Activated CD4-positive, alpha-beta T cell treated with anti-CD3 and anti-CD28 coated beads, Interleukin-2, amount 50 U/mL, for 16 hours (primary cell): Measurements from ENCODE around the gene ERFL.

Experiments
- DNase-seq: peaks from one replicate; pipeline ENCODE4 v3.0.0-alpha.2; 2020

The ERFL gene

DNA sequence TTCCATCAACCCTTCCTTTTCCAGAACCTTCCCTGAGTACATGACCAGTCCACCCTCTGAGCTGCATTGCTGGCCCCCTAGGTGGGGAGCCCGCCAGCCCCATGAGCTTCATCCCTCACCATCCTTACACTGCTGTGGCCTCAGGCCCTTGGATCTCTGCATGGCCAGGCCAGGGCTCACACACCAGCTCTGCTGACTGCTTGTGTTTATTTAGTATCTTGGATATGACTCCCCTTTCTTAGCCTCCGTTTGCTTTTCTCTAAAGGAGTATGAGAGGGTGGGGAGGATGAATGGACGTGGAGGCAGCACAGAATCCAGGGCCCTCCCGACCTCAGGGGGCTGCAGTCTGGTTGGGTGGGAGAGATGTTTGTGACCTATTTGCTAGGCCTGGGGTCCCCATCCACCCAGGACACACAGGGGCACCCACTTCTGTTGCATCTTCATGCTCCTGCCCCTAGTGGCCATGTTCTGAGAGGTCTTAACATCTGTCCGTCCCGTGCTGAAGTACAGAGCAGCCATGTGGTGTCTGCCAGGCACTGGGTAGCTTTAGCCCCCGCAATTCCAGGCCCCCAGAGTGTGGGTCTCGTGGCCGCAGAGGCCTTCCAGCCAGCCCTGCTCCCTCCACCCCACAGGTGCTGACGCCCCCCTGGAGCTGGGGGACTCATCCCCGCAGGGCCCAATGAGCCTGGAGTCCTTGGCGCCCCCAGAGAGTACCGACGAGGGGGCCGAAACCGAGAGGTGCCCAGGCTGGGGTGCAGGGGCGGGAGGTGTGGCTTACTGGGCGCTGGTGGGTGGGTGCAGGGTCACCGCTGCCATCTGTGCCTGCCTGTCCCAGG, 32.3 kb downstream of the ERFL start:
- no peak for DNase-seq

DNA sequence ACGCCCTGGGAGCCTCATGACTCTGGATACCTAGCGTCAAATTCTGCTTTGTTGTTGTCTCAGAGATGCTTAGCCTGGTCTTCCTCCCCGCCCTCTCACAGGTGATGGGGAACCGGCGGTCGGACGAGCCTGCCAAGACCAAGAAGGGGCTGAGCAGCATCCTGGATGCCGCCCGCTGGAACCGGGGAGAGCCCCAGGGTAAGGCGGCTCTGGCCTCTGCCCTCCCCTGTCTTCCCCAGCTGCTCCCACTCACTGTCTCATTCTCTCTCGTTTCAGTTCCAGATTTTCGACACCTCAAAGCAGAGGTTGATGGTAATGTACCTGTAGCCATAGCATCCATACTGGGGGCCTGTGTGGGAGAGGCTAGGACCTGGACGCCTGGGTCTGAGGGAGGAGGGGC, 33.9 kb downstream of the ERFL start:
- DNase-seq = no peak

DNA sequence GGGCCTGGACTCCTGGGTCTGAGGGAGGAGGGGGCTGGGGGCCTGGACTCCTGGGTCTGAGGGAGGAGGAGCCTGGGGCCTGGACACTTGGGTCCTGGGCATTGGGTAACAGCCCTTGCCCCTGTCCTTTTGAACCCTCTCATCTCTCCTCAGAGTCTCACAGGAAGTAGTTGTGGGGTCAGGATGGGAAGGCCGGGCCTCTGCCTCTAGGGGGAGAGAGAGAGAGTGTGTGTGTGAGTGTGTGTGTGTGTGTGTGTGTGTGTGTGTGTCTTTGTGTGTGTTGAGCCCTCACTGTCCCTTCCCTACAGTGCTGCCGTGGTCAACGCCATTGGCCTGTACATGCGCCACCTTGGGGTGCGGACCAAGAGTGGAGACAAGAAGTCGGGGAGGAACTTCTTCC, 34.4 kb downstream of the ERFL start:
- DNase-seq = no peak

DNA sequence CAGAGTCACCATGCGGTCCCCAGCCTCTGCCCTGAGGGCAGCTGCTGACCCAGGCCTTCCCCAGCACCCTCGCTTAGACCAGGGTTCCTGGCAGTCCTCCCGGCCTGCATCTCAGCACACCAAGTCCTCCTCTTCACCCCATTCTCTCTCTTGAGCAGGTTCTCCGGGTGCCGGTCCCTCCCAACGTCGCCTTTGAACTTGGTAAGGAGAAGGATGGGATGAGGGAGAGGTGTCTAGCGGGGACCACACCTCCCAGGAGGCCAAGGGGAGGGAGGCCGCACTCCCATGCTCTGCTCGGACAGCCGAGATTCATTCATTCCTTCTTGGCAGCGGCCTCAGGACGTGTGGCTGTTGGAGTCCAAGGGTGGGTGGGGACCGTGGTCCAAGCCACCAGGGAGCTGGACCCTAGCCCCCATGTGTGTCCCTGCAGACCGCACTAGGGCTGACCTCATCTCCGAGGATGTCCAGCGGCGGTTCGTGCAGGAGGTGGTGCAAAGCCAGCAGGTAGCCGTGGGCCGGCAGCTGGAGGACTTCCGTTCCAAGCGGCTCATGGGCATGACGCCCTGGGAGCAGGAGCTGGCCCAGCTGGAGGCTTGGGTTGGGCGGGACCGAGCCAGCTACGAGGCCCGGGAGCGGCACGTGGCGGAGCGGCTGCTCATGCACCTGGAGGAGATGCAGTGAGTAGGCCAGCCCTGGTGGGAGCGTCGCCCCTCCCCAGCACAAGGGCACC, 35.9 kb downstream of the ERFL start:
- DNase-seq = no peak

DNA sequence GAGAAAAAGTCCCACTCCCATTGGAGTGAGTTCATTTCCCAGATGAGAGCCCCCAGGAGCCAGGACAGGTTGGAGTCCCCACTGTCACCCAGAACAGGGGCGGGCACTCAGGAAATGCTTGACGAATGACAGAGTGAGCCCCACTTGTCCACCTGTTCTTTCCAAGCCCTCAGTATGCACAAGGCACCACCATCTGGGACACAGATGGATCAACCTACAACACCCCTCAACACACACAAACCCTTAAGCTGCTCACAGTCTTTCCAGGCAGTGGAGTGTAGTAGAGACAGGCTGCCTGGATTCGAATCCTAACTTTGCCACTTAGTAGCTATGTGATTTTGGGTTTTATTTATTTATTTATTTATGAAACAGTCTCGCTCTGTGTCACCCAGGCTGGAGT, 37.3 kb downstream of the ERFL start:
- no peak for DNase-seq

DNA sequence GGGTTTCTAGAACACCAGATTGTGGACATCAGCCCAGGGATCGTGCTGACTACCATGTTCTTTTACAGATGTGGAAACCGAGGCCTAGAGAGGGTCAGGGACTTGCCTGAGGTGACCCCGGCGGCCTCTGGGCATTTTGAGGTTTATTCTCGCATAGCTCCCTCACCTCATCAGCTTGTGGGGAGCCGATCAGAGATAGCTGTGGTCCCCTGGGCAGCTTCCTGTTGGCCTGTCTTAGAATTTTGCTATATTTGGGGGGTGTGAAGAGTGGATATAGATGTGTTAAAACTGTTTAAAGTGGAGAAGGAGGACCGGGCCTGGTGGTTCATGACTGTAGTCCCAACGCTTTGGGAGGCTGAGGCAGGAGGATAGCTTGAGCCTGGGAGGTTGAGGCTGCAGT, 38.4 kb downstream of the ERFL start:
- no peak for DNase-seq

DNA sequence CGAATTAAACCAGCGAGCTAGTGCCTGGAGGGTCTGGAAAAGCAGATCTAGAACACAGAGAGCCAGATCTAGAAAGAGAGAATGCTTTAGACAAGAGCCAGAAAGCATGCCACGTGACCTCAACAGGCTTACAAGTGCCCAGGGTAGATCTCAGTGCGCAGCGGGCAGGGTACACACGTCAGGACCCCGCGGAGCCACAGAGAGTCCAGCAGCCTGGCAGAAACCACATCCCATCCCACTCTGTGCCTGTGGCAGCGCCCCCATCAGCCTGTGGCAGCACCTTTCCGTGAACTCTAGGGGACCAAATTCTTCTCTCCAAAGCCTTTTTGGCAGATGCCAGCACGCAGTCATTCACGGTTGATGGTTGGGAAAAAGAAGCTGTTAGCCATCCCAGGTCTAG, 39.3 kb downstream of the ERFL start:
- no peak for DNase-seq

DNA sequence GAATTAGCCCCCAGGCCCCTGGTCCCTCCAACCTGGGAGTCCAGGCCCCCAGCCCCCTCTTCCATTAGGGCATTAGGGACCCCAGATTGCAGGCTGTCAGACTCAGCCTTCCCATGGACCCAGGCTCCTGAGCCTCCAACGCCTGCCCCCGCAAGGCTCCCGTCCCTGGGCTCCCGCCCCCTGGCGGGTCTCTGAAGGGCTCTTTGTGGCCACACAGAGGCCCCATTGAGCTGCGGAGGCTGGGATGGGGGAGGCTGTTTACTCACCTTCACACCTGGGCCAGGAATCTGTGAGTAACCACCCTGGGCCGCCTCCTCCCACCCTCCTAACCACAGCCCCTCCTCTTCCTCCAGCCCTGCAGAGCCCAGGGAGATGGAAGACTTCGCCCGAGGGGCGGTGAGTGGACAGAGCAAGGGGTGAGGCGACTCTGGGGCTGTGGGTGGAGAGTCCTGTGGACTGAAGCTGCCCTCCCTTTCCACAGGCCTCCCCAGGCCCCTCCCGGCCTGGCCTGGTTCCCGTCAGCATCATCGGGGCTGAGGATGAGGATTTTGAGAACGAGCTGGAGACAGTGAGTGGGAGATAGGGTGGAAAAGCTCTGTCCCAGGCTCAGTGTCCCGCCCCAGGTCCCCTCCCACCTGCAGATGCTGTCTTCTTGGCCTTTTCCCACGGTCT, 40.4 kb downstream of the ERFL start:
- peak; percentile 82 for DNase-seq

DNA sequence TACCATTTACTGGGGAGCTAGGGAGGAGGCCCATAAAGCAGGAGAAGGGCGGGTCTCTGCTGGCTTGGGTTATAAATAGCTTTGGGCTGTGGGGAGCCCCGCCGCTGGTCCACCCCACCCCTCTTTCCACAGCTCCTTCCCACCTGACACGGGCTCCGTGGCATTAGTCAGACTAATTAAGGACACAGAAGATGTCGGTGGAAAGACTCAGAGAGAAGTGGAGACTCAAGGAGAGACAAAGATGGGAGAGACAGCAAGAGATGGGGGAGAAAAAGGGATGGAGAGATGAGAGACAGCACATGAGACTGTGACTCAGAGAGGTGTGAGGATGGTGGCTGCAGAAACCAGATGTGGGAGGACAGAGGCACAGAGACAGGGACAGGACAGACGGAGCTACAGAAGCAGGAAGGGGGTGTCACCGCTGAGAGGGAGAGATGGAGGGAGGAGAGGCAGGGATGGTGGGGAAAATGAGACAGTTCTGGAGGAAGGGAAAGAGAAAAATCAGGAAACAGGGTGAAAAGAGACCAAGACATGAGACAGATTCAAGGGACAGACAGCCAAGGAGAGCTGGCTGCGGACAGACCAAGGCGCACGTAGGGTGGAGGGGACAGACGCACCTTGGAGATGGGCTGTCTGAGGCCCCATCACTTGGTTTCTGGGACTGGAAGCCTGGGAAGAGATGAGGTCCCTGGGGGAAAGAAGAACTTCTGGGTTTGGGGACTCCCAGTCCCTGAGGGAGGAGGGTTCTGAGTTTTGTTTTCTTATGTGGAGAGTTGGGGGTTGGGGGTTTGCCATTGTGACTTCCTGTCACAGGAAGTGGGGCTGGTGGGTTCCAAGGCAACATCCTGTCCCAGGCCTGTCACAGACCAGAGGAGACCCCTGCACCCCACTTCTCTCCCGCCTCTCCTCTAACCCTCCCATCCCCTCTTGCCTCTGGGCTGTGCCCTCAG, 41.2 kb downstream of the ERFL start:
- peak; percentile 73 for DNase-seq

DNA sequence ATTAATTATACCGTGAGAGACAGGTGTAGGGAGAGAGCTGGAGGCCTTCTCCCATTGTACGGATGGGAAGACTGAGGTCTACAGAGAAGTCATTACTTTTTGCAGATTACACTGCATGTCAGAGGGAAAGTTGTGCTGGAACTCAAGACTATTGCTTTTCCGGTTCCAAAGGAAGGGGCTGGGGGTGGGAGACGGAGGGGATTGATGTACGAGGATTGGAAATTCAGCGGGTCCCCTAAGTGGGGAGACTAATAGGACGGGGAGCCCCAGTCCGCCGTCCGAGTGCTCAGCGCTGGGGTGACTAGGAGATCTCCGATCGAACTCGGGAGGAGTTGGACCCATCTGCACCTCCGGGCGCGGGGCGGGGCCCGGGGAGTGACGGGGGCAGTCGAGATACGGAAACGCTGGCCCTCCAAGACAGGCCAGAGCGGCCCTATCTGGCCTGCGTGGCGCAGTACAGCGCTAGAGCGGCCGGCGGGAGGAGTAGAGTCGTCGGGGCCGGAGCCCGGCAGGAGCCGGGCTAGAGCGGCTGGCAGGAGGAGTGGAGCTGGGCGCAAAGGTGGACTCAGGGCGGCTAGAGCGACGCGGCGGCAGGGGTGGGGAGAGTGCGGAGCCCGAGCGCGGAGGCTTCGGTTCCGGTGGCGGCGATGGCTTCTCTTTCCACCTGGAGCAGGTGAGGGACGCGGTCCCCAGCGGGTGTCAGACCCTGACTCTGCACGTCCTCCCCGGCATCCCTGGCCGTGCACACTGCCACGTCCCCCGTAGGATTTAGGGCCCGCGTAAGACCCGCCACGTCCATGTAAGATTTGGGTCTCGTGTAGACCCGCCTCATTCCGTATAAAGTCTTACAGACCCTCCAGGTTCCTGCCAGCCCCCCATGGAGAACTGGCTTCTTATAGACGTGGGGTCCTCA, 44.2 kb downstream of the ERFL start:
- DNase-seq = peak; percentile 96

DNA sequence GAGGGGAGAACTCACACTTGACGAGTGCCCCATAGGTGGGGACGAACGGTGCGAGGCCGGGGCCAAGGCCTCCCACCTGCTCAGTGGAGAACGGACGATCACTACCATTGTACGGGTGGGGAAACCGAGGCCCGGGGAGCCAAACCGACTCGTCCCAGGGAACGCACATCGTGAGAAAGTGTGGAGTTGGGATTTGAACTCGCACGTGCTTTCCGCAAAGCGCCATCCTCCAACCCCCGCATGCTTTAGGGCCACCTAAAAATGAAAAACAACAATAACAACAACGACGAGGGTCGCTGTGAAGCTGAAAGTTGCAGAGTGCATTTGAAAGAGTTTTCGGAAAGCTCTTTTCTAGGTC, 44.8 kb downstream of the ERFL start:
- no peak for DNase-seq

DNA sequence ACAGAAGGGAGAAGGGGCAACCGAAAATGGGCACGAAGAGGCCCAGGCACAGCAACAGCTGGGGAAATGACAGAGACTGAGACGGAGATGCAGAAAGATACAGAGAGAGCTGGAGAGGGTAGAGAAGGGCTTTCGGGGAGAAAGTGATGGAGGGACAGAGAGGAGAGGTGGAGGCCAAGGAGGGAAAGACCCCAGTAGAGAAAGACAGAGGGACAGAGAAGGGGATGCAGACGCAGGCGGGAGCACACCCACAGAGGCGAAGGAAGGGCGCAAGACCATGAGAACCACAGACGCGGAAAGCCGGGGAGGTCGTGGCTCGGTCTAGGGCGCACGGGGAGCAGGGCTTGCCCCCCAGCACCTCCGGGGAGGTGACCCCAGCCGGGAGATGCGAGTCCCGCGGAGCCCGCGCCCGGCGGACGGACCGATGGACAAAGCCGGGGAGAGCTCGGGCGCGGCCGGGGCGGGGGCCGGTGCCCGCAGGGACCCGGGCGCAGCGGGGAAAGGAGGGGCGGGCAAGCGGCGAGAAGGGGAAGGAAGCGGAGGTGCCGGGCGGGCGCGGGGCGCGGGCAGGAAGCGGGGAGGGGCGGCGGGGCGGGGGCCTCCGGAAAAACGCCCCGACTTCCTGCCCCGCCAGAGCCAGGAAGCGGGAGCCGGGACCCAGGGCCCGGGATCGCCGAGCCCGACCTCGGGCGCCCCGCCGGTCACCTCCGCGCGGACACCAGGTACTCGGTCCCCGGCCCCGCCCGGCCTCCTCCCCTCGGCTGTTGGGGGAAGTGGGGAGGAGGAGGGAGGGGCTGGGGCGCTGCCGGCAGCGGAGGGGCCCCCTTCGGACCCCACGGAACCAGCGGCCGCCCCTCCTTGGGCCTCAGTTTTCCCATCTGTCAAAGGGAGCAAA, 45.4 kb downstream of the ERFL start, which contains the start of gene ARHGEF1:
ARHGEF1 (plus strand) TSS at position 617 of the 895 bp plus-strand sequence. CDS start 4,899 bp downstream, outside the sequence.
- DNase-seq = peak; percentile 56

DNA sequence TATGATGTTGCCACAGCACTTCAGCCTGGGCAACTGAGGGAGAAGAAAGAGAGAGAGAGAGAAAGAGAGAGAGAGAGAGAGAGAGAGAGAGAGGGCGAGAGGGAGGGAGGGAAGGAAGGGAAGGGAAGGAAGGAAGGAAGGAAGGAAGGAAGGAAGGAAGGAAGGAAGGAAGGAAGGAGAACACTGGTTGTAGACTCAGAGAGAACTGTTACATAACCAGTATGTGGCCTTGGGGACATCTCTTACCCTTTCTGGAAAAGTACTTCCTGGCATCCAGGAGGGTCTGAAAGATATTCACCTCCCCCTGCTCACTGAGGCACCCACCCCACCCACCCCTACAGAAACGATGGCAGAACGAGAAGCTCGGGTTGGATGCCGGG, 47.9 kb downstream of the ERFL start:
- DNase-seq = no peak

DNA sequence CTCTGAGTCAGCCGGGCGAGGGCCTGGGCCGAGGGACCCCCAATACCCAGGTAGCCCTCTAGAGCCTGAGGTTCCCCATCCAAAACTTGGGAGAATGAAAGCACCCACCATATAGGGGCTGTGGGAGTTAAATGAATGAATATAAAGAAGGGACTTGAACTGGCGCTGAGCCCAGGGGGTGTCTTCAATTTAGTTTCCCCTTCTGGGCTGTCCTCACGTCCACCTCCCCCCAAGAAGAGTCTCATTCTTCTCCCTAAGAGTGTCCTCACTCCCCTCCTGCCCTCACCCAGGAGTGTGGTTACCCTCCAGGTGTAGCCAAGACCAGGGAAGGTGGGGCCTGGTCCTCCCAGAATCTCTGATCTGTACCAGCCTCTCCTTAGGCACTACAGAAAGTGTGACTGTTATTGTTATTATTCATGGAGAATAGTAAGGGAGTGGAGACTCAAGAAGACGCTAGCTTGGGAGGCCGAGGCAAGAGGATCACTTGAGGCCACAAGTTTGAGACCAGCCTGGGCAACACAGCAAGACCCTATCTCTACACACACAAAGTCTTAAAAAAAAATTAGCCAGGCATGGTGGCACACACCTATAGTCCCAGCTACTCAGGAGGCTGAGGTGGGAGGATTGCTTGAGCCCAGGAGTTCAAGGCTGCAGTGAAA, 48.5 kb downstream of the ERFL start:
- DNase-seq = no peak

DNA sequence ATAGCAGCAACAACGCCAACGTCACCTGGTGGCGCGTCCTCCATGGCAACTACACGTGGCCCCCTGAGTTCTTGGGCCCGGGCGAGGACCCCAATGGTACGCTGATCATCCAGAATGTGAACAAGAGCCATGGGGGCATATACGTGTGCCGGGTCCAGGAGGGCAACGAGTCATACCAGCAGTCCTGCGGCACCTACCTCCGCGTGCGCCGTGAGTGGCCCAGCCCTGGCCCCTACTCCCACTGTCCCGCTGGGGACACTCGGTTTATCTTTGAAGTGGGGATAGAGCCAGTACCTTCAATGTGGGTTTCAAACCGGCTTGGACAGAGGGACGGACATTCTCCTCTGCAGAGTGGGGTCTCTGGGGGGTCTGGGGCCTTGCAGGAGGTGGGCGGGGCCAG, 49.2 kb downstream of the ERFL start:
- no peak for DNase-seq

DNA sequence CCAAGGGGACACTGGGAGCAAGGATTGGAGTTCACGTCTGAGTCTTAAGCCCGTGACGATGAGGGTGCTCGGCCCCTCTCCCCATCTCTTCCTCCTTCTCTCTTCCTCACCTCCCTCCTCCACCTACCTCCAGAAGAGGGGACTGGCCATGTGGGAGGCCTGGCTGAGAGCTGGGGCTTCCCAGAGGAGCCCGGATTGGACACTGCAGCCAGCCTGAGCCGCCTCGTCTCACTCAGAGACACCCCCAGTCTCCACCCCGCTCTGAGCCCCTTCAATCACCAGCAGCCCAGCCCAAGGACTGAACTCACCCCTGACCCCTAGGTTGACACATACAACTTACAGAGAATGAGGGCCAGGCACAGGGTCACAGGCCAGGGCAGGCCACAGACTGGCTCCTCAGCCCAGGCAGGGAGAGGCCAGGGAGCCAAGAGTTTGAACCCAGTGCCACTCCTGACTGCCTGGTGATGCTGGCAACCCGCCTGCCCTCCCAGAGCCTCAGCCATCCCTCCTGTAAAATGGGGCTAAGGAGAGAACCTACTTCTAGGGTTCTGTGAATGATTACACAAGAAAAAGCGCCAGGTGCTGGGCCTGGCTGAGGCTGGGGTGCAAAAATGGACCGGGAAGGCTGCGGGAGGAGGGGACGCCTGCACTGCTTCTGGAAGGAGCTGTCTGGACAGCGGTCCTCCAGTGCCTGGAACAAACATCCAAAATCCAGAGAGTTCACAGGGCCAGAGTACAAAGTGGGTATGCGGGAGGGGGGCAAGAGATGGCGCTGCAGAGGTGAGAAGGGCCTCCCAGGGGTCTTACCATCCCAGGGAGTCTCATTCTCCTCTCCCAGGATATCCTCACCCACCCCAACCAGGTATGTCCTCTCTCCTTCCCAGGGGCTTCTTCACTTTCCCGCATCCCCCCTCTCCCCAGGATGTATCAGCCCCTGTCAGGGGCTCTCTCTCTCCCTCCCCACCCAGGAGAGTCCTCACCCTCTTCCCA, 50.0 kb downstream of the ERFL start:
- DNase-seq = no peak

DNA sequence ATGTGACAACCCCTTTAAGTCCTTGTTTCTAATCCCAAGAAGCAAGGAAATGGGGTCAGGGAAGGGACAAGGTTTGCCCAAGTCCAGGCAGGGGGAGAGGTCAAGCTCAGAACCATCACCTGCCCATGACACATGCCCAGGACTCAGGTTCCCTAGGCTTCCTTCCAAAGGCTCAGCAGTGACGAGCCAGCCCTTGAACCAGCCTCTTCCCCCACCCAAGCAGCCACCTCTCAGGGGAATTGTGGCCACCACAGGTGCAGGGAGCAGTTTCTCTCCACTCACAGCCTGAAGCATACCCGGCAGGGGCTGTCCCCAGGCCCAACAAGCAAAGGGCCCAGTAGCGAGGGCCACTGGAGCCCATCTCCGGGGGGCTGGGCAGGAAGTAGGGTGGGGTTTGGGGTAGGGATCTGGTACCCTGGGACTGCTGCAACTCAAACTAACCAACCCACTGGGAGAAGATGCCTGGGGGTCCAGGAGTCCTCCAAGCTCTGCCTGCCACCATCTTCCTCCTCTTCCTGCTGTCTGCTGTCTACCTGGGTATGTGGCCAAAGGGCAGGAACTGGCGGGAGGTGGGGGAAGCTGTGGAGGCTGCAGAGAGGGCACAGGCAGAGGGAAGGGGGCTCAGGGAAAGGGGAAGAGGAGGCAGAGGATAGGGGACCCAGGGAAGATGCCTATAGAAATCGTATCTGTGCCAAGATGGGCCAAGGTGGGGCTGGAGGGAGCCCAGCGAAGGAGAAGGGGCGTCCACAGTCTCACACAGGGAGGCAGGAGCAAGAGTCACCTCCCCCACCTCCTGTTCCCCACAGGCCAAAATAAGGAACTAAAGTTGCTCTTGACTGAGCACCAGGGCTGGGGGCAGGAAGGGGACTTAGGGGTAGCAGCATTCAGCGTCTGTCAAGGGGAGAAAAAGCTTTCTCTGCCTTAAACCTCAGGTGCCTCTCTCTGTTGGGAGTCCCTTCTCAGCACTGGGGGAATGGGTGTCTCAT, 51.1 kb downstream of the ERFL start, which contains the start of gene CD79A:
CD79A (plus strand) TSS at position 433 of the 986 bp plus-strand sequence; CDS start at position 459, 26 bp downstream.
- DNase-seq = no peak
